ENCODE measurements around the gene WDR77. TPM values are rescaled to one million over a fixed set of nuclear protein-coding genes. Genes with fewer than 3 reads are reported as not detected.

Gene WDR77
- total and polyA plus RNA-seq, 2 donors (not counting 1 experiment from before 2014, with no cell fraction given): 21.8 to 62.0 TPM

- no peaks in the 10 kb centered on the region for H3K9me3 ChIP-seq (ENCODE audit: control insufficient read depth, insufficient read depth, low read depth, low read length)
- H2AFZ ChIP-seq (ENCODE audit: low read length): no peak overlapping the region
- DNase-seq (ENCODE audit: low read depth in 2 of 2): no peak
- no peak overlapping the region for H3K4me3 ChIP-seq (replicated peaks in 1 of 4; ENCODE audit: control extremely low read depth in 1 of 4, insufficient read depth in 1 of 4, low read depth in 3 of 4, low read length in 4 of 4)
- H3K27ac ChIP-seq (ENCODE audit: insufficient read depth, low read length): no peak overlapping the region
- no peak for TF ChIP-seq CTCF (conservative IDR thresholded peaks at IDR 0.05 in 1 of 2, IDR thresholded peaks at IDR 0.05 in 1 of 2; ENCODE audit: low read depth in 1 of 2, low read length in 2 of 2)
- no peak for TF ChIP-seq EZH2 (IDR thresholded peaks at IDR 0.05; ENCODE audit: low read length, missing control alignments)
- H3K4me2 ChIP-seq (ENCODE audit: extremely low read depth, insufficient read depth, low read length): no peak overlapping the region
- H3K4me1 ChIP-seq (ENCODE audit: control insufficient read depth, extremely low read depth, insufficient read depth, low read length): no peaks in the 10 kb centered on the region
- no peak overlapping the region for H3K9ac ChIP-seq (ENCODE audit: insufficient read depth, low read length)
- H3K27me3 ChIP-seq (ENCODE audit: control insufficient read depth, insufficient read depth, low read length): no peaks in the 10 kb centered on the region
- H3K36me3 ChIP-seq (ENCODE audit: control insufficient read depth, insufficient read depth, low read length): no peaks in the 10 kb centered on the region
- H4K20me1 ChIP-seq (ENCODE audit: control insufficient read depth, extremely low read depth, insufficient read depth, low read length): no peaks in the 10 kb centered on the region
- H3K79me2 ChIP-seq (ENCODE audit: control insufficient read depth, insufficient read depth, low read length): no peaks in the 10 kb centered on the region
These were observed 19.0 kb upstream of the WDR77 start for GRCh38 chr1:111467865-111468716.

DNA sequence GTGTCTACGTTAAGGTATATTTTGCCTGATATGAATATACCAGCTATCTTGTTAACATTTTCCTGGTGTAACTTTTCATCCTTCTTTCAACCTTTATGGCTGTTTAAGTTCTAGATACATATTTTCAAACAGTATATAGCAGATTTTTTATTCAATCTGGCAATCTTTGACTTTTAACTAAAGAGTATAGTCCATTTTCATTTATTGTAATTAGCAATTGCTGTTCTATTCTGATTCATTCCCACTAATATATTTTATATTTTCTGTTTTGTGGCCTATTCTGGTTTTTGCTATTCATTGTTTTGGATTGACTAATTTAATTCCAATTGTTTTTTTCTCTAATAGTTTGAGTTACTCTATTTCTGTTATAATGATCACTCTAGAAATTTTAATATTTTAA is 17.4 kb upstream of the WDR77 start:
- Histone ChIP-seq H3K36me3 (ENCODE audit: control insufficient read depth, insufficient read depth, low read length) (no peaks in the 10 kb centered on the region), H3K79me2 (ENCODE audit: control insufficient read depth, insufficient read depth, low read length) (no peaks in the 10 kb centered on the region), H2AFZ (ENCODE audit: low read length) (no peak overlapping the region), H3K9me3 (ENCODE audit: control insufficient read depth, insufficient read depth, low read depth, low read length) (no peaks in the 10 kb centered on the region), H3K9ac (ENCODE audit: insufficient read depth, low read length) (no peak overlapping the region), H3K4me2 (ENCODE audit: extremely low read depth, insufficient read depth, low read length) (no peak overlapping the region), H3K4me1 (ENCODE audit: control insufficient read depth, extremely low read depth, insufficient read depth, low read length) (peaks cover 8% of the 10 kb centered on the region), H4K20me1 (ENCODE audit: control insufficient read depth, extremely low read depth, insufficient read depth, low read length) (no peaks in the 10 kb centered on the region), H3K27ac (ENCODE audit: insufficient read depth, low read length) (no peak overlapping the region), H3K27me3 (ENCODE audit: control insufficient read depth, insufficient read depth, low read length) (no peaks in the 10 kb centered on the region), H3K4me3 (replicated peaks in 1 of 4; ENCODE audit: control extremely low read depth in 1 of 4, insufficient read depth in 1 of 4, low read depth in 3 of 4, low read length in 4 of 4) (no peak overlapping the region)
- DNase-seq (ENCODE audit: low read depth in 2 of 2): no peak
- no peak for TF ChIP-seq EZH2 (IDR thresholded peaks at IDR 0.05; ENCODE audit: low read length, missing control alignments)
- no peak for TF ChIP-seq CTCF (conservative IDR thresholded peaks at IDR 0.05 in 1 of 2, IDR thresholded peaks at IDR 0.05 in 1 of 2; ENCODE audit: low read depth in 1 of 2, low read length in 2 of 2)

DNA sequence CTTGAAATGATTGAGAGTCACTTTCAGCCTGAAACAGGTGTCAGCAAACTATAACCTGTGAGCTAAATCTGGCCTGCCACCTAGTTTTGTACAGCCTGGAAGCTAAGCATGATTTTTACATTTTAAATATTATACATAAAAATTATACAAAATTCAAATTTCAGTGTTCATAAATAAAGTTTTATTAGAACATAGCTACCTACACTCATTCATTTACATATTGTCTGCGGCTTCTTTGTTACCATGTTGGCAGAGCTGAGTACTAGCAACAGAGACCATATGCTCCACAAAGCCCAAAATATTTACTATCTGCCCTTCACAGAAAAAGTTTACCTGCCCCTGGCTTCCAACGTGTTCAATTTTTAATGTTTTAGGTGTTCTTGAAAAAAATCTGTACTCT is 16.7 kb upstream of the WDR77 start:
- H3K36me3 ChIP-seq (ENCODE audit: control insufficient read depth, insufficient read depth, low read length): no peaks in the 10 kb centered on the region
- TF ChIP-seq CTCF (conservative IDR thresholded peaks at IDR 0.05 in 1 of 2, IDR thresholded peaks at IDR 0.05 in 1 of 2; ENCODE audit: low read depth in 1 of 2, low read length in 2 of 2) (no peak), EZH2 (IDR thresholded peaks at IDR 0.05; ENCODE audit: low read length, missing control alignments) (no peak)
- H3K79me2 ChIP-seq (ENCODE audit: control insufficient read depth, insufficient read depth, low read length): no peaks in the 10 kb centered on the region
- peaks cover 8% of the 10 kb centered on the region for H3K4me1 ChIP-seq (ENCODE audit: control insufficient read depth, extremely low read depth, insufficient read depth, low read length)
- H3K9ac ChIP-seq (ENCODE audit: insufficient read depth, low read length): no peak overlapping the region
- no peak for DNase-seq (ENCODE audit: low read depth in 2 of 2)
- no peaks in the 10 kb centered on the region for H3K9me3 ChIP-seq (ENCODE audit: control insufficient read depth, insufficient read depth, low read depth, low read length)
- no peak overlapping the region for H2AFZ ChIP-seq (ENCODE audit: low read length)
- H3K27me3 ChIP-seq (ENCODE audit: control insufficient read depth, insufficient read depth, low read length): no peaks in the 10 kb centered on the region
- no peak overlapping the region for H3K4me3 ChIP-seq (replicated peaks in 1 of 4; ENCODE audit: control extremely low read depth in 1 of 4, insufficient read depth in 1 of 4, low read depth in 3 of 4, low read length in 4 of 4)
- no peak overlapping the region for H3K4me2 ChIP-seq (ENCODE audit: extremely low read depth, insufficient read depth, low read length)
- H3K27ac ChIP-seq (ENCODE audit: insufficient read depth, low read length): no peak overlapping the region
- H4K20me1 ChIP-seq (ENCODE audit: control insufficient read depth, extremely low read depth, insufficient read depth, low read length): no peaks in the 10 kb centered on the region
